Esophagus muscularis mucosa (tissue), 4 donors: ENCODE data around the gene SLC27A2.

Experiments
- CTCF ChIP-seq, 3 experiments: fragments of 200-600 bp in 2 of 3; fragments of 450-650 bp in 1 of 3; sonication (generic) in 2 of 3; IDR thresholded peaks; one replicate each; pipeline ENCODE4 v1.5.1; 2017 to 2019; ENCODE audit warnings: antibody characterized with exemption in 3 of 3, mild to moderate bottlenecking in 2 of 3, moderate library complexity in 1 of 3
- EP300 ChIP-seq: sonication (generic); formaldehyde crosslinking; IDR thresholded peaks from one replicate; pipeline ENCODE4 v1.6.1; 2017; ENCODE audit warnings: antibody characterized with exemption
- POLR2A ChIP-seq: fragments of 450-650 bp; IDR thresholded peaks from one replicate; pipeline ENCODE4 v1.6.1; 2017; ENCODE audit warnings: antibody characterized with exemption, moderate library complexity, mild to moderate bottlenecking, low read depth
- POLR2AphosphoS5 ChIP-seq, 2 donors: sonication (generic); formaldehyde crosslinking; IDR thresholded peaks; one replicate each; pipeline ENCODE4 v1.6.1; 2017; ENCODE audit warnings: antibody characterized with exemption in 2 of 2

DNA sequence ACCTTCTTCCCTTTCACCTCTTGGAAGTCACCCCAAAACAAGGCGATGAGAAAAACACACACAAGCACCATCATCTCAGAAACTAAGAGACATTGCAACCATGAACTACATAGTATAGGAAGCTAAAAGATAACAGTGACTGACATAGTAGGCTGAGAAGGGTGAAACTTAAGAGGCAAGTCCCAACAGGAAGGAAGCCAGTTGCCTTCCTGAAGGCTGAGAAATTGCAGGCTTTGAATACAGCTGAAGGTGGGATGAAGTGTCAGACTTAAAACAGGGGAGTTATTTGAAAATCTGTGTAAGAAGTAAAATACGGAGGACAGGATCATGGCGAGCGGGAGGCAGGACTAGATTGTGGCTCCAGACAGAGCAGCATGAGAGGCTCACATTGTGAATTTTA, 27.8 kb downstream of the SLC27A2 start:
- no peak for TF ChIP-seq CTCF (IDR thresholded peaks at IDR 0.05)
- no peak for TF ChIP-seq POLR2A
- no peak for TF ChIP-seq POLR2AphosphoS5 (IDR thresholded peaks at IDR 0.05)
- TF ChIP-seq EP300: no peak
